ENCODE measurements around the gene YIF1A.
"Not testable (repeated sequence)": the region's sequence is repeated elsewhere in the genome, so short reads cannot be mapped to it uniquely, and the experiment has no call there.

Gene YIF1A

GRCh38 chr11:66326261-66327111 is 37.5 kb upstream of the YIF1A start:
- no peak for DNase-seq (ENCODE audit: low spot score)

GRCh38 chr11:66325263-66325671 is 36.3 kb upstream of the YIF1A start:
- DNase-seq (ENCODE audit: low spot score): no peak

GRCh38 chr11:66324664-66325063 is 35.7 kb upstream of the YIF1A start:
- no peak for DNase-seq (ENCODE audit: low spot score)

DNA sequence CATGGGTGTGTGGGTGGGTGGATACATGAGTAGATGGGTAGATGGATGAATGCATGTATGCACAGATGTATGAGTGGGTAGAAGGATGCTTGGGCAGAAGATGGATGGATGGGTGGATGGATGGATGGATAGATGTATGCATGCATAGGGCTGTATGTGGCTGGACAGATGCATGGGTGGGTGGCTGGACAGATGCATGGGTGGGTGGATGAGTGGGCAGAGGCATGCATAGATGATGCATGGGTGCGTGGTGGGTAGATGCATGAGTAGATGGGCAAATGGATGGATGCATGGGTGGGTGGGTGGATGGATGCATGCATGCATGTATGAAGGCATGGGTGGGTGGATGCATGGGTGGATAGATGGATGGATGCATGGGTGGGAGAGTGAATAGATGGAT is 34.7 kb upstream of the YIF1A start:
- DNase-seq (ENCODE audit: low spot score): no peak

- DNase-seq (ENCODE audit: low spot score): no peak
These were observed 33.9 kb upstream of the YIF1A start for GRCh38 chr11:66322732-66323427.

DNA sequence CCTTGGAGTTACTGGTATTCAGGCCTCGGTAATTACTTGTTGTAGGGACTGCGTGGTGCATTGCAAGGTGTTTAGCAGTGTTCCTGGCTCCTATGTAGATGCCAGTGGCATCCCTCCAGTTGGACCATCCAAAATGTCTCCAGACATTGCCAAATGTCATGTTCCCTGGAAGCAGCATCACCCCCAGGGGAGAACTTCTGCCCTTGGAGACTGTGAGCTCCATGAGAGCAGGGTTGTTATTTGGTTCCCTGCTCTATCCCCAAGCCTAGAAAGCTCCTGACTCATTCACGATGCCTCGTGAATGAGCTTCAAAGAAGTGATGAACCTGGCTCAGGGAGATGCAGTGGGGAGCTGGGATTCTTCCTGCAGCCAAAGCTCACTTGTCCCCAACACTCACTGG is 32.7 kb upstream of the YIF1A start:
- no peak for DNase-seq (ENCODE audit: low spot score)

DNA sequence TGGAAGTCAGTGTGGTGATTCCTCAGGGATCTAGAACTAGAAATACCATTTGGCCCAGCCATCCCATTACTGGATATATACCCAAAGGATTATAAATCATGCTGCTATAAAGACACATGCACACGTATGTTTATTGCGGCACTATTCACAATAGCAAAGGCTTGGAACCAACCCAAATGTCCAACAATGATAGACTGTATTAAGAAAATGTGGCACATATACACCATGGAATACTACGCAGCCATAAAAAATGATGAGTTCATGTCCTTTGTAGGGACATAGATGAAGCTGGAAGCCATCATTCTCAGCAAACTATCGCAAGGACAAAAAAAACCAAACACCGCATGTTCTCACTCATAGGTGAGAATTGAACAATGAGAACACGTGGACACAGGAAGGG is 31.8 kb upstream of the YIF1A start:
- DNase-seq (ENCODE audit: low spot score): not testable (repeated sequence)

DNA sequence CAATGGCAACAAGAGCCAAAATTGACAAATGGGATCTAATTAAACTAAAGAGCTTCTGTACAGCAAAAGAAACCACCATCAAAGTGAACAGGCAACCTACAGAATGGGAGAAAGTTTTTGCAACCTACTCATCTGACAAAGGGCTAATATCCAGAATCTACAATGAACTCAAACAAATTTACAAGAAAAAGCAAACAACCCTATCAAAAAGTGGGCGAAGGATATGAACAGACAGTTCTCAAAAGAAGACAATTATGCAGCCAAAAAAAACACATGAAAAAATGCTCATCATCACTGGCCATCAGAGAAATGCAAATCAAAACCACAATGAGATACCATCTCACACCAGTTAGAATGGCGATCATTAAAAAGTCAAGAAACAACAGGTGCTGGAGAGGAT is 31.3 kb upstream of the YIF1A start:
- DNase-seq (ENCODE audit: low spot score): not testable (repeated sequence)

- no peak for DNase-seq (ENCODE audit: low spot score)
These were observed 29.6 kb upstream of the YIF1A start for GRCh38 chr11:66318600-66318970.

DNA sequence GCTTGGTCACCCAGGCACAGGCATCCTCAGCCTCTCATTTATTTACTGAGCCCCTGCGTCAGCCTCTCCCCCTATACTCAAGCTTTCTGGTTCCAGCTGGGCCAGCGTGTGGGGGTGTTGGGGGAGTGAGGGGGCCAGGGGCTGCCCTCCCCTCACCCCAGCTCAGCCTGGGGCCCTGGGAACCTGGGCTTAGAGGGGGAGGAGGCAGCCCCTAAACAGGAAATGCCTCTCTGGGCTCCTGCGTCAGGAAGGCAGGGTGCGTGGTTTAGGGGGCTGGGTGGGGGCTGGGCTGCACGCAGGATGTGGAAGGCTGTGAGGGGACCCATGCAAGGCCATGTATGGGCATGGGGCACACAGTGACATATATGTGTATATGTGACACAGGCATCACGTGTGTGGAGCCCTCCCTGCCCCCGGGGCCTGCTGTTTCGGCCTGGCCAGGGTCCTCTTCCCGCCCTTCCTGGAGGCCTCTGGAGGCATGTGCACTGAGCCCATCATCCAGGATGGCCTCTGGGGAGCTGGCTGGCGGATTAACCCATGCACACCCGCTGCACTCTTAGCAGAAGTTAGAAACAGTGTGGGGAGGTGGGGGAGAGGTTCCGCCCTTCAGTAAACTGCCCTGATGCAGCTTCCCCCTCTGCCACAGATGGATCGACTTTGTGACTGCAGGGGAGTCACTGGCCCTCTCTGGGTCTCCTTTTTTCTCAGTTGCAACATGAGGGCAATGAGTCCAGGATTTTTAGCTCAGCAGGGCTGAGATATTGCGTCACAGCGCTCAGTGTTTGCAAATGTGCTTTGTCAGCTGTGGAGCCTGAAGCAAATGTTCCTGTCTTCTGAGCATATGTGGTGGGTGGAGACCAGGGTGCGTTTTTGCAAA is 29.0 kb upstream of the YIF1A start:
- DNase-seq (ENCODE audit: low spot score): no peak

DNA sequence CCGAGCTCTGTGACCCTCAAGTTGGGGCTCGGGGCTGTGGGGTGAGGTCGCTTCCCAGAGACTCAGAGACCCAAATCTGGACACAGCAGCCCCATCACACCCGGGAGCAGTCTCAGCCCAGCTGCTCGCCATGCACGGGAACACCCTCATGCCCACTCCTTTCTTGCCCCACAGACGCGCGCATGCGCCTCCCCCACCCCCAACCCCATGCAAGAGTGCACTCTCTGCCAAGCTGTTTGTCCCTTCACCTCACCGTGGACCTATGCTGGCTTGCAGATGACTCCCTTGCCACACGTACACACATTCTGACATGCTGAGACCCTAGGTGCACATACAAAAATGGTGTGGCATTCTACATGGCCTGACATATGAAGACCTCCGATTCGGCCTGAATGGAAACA is 28.4 kb upstream of the YIF1A start:
- DNase-seq (ENCODE audit: low spot score): no peak

GRCh38 chr11:66316849-66317251 is 27.9 kb upstream of the YIF1A start, which contains the start of gene CD248:
TSS of gene CD248 (minus strand) at chr11:66317044. CDS start at chr11:66317027, 17 bp downstream.
- DNase-seq (ENCODE audit: low spot score): no peak

- no peak for DNase-seq (ENCODE audit: low spot score)
These were observed 27.2 kb upstream of the YIF1A start for GRCh38 chr11:66315921-66316811.

GRCh38 chr11:66315498-66315885 is 26.5 kb upstream of the YIF1A start:
- no peak for DNase-seq (ENCODE audit: low spot score)

- DNase-seq (ENCODE audit: low spot score): no peak
These were observed 25.9 kb upstream of the YIF1A start for GRCh38 chr11:66314561-66315497.

DNA sequence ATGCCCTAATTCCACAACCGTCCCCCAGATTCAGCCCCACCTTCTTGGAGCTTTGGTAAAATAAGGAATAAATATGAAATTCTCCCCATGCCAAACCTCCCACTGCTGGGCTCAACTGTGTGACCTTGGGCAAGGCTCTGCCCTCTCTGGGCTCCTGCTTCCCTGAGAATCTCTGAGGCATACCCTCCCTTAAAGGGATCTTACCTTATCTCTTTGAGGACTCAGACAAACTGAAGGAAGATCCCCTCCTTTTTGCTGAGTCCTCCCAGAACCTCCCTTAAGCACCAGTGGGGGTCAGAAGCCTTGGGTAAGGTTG is 25.2 kb upstream of the YIF1A start:
- no peak for DNase-seq (ENCODE audit: low spot score)

DNA sequence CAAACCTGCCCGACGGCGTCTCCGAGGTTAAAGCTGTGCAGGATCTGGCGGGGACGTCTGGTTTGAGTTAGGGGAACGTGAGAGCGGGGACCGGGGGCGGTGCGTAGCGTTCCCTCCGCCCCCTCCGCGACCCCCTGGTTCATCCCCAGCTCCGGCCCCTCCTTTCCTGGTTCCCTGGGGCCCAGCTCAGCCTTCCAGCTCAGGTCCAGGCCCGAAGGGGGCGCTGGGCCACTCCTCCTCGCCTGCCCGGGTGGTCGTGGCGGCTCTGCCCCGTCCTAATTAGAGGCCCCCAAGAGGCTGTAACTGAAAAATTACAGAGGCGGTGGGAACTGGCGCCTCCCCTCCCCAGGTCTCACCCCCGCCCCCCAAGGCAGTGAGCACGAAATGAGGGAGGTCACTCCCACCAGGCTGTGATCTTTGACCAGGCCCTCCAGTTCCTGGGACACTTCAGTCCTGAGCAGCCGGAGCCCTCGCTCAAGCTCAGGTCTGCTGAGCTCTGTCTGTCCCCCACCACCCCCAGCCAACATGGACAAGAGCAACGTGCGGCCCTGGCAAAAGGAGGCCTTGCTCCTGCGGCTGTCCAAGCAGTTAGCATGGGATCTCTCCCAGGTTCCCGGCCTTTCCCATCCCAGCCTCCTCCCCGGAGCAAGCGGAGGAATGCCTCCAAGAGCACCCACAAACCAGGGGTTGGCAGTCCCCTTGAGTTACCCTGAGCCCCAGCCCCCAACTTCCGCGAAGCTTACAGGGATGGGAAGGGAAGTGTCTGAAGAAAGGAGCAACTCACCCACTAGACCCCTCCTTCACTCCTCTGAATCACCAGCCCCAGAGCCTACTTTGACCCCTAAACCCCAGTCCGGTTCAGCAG is 24.6 kb upstream of the YIF1A start:
- no peak for DNase-seq (ENCODE audit: low spot score)

DNA sequence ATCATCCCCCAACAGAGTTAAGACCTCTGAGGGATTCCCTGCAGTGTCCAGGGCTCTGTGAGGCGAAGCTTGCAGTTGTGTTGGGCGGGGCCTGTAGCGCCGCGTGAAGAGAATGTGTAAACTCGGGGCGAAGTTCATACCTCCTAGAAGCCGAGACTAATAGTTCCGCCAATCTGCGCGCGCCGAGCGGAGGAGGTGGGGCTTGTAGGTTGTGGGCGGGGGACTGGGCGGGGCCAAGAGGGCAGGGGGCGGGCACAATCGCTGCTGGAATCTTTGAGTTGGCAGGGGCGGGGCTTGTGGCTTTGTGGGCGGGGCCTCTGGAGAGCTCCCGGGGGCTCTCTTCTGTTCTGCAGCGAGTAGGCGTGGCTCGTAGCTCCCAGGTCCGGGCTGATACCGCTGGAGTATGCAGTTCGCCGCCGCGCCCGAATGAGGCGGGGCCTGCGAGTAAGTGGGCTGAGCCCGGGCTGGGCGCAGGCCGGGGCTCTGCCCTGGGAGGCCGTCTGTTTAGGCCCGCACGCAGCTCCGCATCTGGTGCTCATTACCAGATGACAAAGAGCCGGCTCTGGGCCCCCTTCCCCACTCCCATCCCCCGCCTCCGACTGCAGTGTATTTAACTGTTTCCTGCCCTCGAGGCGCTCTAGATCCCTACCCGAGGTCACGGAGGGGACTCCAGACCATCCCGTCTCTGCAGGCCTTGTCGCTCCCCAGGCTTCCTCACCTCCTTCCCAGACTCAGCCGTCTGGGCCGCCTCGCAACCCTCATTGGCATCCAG is 23.8 kb upstream of the YIF1A start:
- DNase-seq (ENCODE audit: low spot score): peak; percentile 97

Data from COLO829 (cell line).